HepG2 (cell line): ENCODE results near the gene HPS6. TPM values are rescaled to one million over a fixed set of nuclear protein-coding genes. Genes with fewer than 3 reads are reported as not detected.
A peak's percentile ranks its signal among the peaks of the same experiment; 100 is the strongest.

Experiments
- ATAC-seq: fragments of 200-7000 bp; cut with Tn5 transposase; 3 replicates; pipeline ENCODE4 v1.9.1; 2020; ENCODE audit warnings: mild to moderate bottlenecking, moderate library complexity
- BruUV-seq: library from RNA; stranded (reverse); fragments of 400-500 nt; replicated peaks from 2 replicates; lab custom pipeline; 2021; lab: Mats Ljungman, UMichigan
- CTCF ChIA-PET: fragments of 300-600 bp; formaldehyde crosslinking; extraction: SDS; loops from one replicate; lab custom pipeline; 2021; ENCODE audit warnings: low total read pairs, inconsistent platforms, low intra/inter-chr PET ratio; lab: Yijun Ruan, JAX
- POLR2A ChIA-PET: fragments of 350-600 bp; sonication (Branson Sonifier 250); formaldehyde crosslinking; loops from one replicate; lab custom pipeline; 2020; ENCODE audit warnings: antibody characterized with exemption, inconsistent platforms; lab: Yijun Ruan, JAX
- DNase-seq: peaks from one replicate; pipeline ENCODE4 v3.0.0-alpha.2; 2015; ENCODE audit warnings: low spot score
- FAIRE-seq: peaks from 3 replicates; lab custom pipeline; 2011; peaks lifted over from hg19 to GRCh38; lab: Jason Lieb, UNC
- H2AFZ ChIP-seq: one replicate; pipeline ENCODE4 v1.6.1; 2011; ENCODE audit warnings: low read length, inconsistent platforms
- H3K27ac ChIP-seq: fragments of 300-600 bp; 3 replicates; pipeline ENCODE4 v1.8.0; 2011; ENCODE audit warnings: mixed run types, mild to moderate bottlenecking, mixed read lengths, low read length, inconsistent platforms; ENCODE audit not compliant: insufficient read depth; ENCODE audit errors: extremely low read length
- H3K27me3 ChIP-seq, 2 experiments: fragments of 200-600 bp in 1 of 2; 2 replicates in 1 of 2; 3 replicates in 1 of 2; pipeline versions ENCODE4 v1.6.0 to v1.8.0; 2011; ENCODE audit warnings: low read length in 2 of 2, mild to moderate bottlenecking in 2 of 2, moderate library complexity in 2 of 2, inconsistent platforms in 1 of 2; ENCODE audit not compliant: insufficient read depth in 2 of 2, control insufficient read depth in 1 of 2
- H3K36me3 ChIP-seq, 2 experiments: fragments of 200-600 bp in 1 of 2; replicated peaks in 1 of 2; 2 replicates in 1 of 2; 3 replicates in 1 of 2; pipeline versions ENCODE4 v1.5.1 to v1.8.0; 2011; ENCODE audit warnings: low read length in 2 of 2, inconsistent platforms in 1 of 2; ENCODE audit not compliant: insufficient read depth in 2 of 2, control insufficient read depth in 1 of 2
- H3K4me1 ChIP-seq: 2 replicates; pipeline ENCODE4 v1.5.1; 2012; ENCODE audit warnings: low read length, inconsistent platforms; ENCODE audit not compliant: insufficient read depth
- H3K4me2 ChIP-seq: 2 replicates; pipeline ENCODE4 v1.6.0; 2011; ENCODE audit warnings: low read depth, low read length, inconsistent platforms
- H3K4me3 ChIP-seq, 3 experiments: fragments of 200-600 bp in 1 of 3; sonication (generic), shearing (Covaris generic) in 1 of 3; replicated peaks in 1 of 3; 2 replicates each; pipeline ENCODE4 v1.5.1; 2011 to 2016; ENCODE audit warnings: low read length in 3 of 3, inconsistent platforms in 2 of 3, low read depth in 2 of 3, mild to moderate bottlenecking in 2 of 3, control low read depth in 1 of 3, mixed read lengths in 1 of 3; ENCODE audit not compliant: insufficient read depth in 1 of 3
- H3K79me2 ChIP-seq: one replicate; pipeline ENCODE4 v1.6.1; 2011; ENCODE audit warnings: low read length, inconsistent platforms; ENCODE audit not compliant: insufficient read depth
- H3K9ac ChIP-seq: 2 replicates; pipeline ENCODE4 v1.6.0; 2011; ENCODE audit warnings: mild to moderate bottlenecking, low read depth, low read length, inconsistent platforms; ENCODE audit not compliant: insufficient read depth
- H3K9me3 ChIP-seq: 2 replicates; pipeline ENCODE4 v1.5.1; 2012; ENCODE audit warnings: mild to moderate bottlenecking, low read length
- H4K20me1 ChIP-seq: 2 replicates; pipeline ENCODE4 v1.6.0; 2011; ENCODE audit warnings: inconsistent platforms, mild to moderate bottlenecking, low read length, moderate library complexity; ENCODE audit not compliant: insufficient read depth
- MZF1 ChIP-seq: sonication (generic); formaldehyde crosslinking; IDR thresholded peaks from 2 replicates; pipeline ENCODE4 v1.8.1; 2023; ENCODE audit warnings: mild to moderate bottlenecking, missing genetic modification reagents, borderline replicate concordance
- PAX8 ChIP-seq: sonication (generic); formaldehyde crosslinking; IDR thresholded peaks from 2 replicates; pipeline ENCODE4 v1.8.0; 2022; ENCODE audit warnings: mild to moderate bottlenecking, missing genetic modification reagents, borderline replicate concordance
- TEAD3 ChIP-seq: optimal IDR thresholded peaks from 2 replicates; pipeline ENCODE3; 2016; ENCODE audit warnings: borderline replicate concordance
- TRIM22 ChIP-seq: fragments of 450-650 bp; IDR thresholded peaks from 2 replicates; pipeline ENCODE4 v1.6.1; 2017
- ZNF30 ChIP-seq: sonication (generic); formaldehyde crosslinking; IDR thresholded peaks from 2 replicates; pipeline ENCODE4 v1.5.0; 2020; ENCODE audit warnings: mild to moderate bottlenecking, missing genetic modification reagents
- ZNF337 ChIP-seq: sonication (generic); formaldehyde crosslinking; IDR thresholded peaks from 2 replicates; pipeline ENCODE4 v1.5.1; 2020; ENCODE audit warnings: missing genetic modification reagents, low read depth, mild to moderate bottlenecking, borderline replicate concordance
- ZSCAN31 ChIP-seq: sonication (generic); formaldehyde crosslinking; IDR thresholded peaks from 2 replicates; pipeline ENCODE4 v1.5.0; 2020; ENCODE audit warnings: low read depth, mild to moderate bottlenecking, missing genetic modification reagents
- WGBS: methylation state at CpG from one replicate; pipeline ENCODE4 v1.1.6; 2017; ENCODE audit warnings: low lambda C conversion rate; 5-methylcytosine and 5-hydroxymethylcytosine counted together
- in situ Hi-C: cut with HindIII; loops from 2 replicates; pipeline ENCODE4 v1.10.0; 2017; ENCODE audit warnings: low pct_unique_long_range_greater_than_20kb; ENCODE audit not compliant: extremely low pct_ligation_motif_present
- intact Hi-C: fragments of 100-400 bp; cut with micrococcal nuclease; formaldehyde crosslinking; loops from one replicate; pipeline ENCODE4 v1.10.0; 2022; ENCODE audit not compliant: unreplicated experiment
- polyA plus RNA-seq, 8 experiments: library from polyadenylated mRNA; depleted of rRNA in 3 of 8; stranded (reverse) in 7 of 8; unstranded in 1 of 8; fragments of >200 nt; fragmentation: Illumina TruSeq in 4 of 8; extraction: Trizol in 4 of 8; gene quantifications; 2 replicates each; pipeline versions ENCODE4 v1.2.1 to v1.2.3, GENCODE V29; 2011 to 2016; ENCODE audit warnings: low read depth in 4 of 8, missing spikeins in 1 of 8, mixed read lengths in 1 of 8; ENCODE audit not compliant: insufficient read depth in 1 of 8
- total RNA-seq, 5 experiments: library from RNA; depleted of rRNA; stranded (reverse); fragments of >200 nt; fragmentation: Illumina TruSeq; extraction: Trizol; gene quantifications; 2 replicates each; pipeline ENCODE4 v1.2.3, GENCODE V29; 2016; ENCODE audit warnings: low read depth in 1 of 5
- TF ChIP-seq, protein P1 (sequence below): IDR thresholded peaks from 2 replicates; pipeline ENCODE4 v1.6.1; 2016; ENCODE audit warnings: low read depth
- TF ChIP-seq, protein P2 (sequence below), 2 experiments: IDR thresholded peaks; 2 replicates each; pipeline ENCODE4 v1.6.1; 2011 to 2012; ENCODE audit warnings: low read length in 2 of 2, borderline replicate concordance in 1 of 2, low read depth in 1 of 2, mild to moderate bottlenecking in 1 of 2, moderate library complexity in 1 of 2
- TF ChIP-seq, protein P3 (sequence below): sonication (generic); formaldehyde crosslinking; IDR thresholded peaks from 2 replicates; pipeline ENCODE4 v1.5.1; 2020; ENCODE audit warnings: mild to moderate bottlenecking, missing genetic modification reagents, moderate library complexity

Gene HPS6
- total and polyA plus RNA-seq, 2 of the 13 experiments (the other 11 are each of a cell fraction or from before 2014, with no cell fraction given), result 2.9 to 14.9 TPM

GRCh38 chr10:102038410-102038809, 26.7 kb upstream of the HPS6 start (continued):
- TF ChIP-seq TRIM22, result no peak
- no peak for TF ChIP-seq PAX8 (CRISPR knock-in tag)
- TF ChIP-seq ZNF30 (CRISPR knock-in tag), result no peak
- TF ChIP-seq, protein P1, sequence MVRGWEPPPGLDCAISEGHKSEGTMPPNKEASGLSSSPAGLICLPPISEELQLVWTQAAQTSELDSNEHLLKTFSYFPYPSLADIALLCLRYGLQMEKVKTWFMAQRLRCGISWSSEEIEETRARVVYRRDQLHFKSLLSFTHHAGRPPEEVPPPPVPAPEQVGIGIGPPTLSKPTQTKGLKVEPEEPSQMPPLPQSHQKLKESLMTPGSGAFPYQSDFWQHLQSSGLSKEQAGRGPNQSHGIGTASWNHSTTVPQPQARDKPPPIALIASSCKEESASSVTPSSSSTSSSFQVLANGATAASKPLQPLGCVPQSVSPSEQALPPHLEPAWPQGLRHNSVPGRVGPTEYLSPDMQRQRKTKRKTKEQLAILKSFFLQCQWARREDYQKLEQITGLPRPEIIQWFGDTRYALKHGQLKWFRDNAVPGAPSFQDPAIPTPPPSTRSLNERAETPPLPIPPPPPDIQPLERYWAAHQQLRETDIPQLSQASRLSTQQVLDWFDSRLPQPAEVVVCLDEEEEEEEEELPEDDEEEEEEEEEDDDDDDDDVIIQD (CRISPR knock-in tag), result no peak
- no peak for TF ChIP-seq ZSCAN31 (CRISPR knock-in tag)
- no peak for TF ChIP-seq TEAD3 (CRISPR knock-in tag)

DNA sequence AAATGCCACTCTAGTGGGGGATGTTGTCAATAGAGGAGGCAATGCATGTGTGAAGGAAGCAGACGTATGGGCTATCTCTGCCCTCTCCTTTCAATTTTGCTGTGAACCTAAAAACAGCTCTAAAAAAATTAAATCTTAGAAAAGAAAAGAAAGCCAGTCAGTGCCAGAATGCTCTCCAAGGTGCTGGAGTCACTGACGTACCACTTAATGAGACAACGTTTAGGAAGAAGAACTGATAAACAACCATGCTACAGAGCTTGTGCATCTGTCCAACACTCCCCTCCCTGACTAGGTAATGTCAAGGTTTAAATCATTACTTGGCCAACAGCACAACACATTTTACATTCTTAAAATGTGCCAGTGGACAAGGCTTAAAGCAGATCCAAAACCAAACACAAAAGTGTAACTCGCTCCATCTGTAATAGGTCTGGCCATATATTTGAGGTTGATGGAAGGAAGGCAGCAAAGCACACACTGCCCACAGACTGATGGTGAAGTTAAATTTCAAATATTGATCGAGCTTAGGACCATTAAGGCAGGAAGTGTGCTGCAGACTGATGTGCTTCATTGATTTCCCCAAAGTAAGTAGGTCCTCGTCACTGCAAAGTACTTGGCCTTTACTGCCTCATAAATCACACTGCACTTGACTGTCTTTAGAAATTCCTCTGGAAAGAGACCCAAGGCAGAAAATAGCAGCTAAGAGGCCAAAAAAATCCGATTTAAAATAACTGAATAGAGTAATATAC, 24.7 kb upstream of the HPS6 start:
- FAIRE-seq (no peak), ATAC-seq (no peak)
- peaks cover 0 to 24% of the 10 kb centered on the region in 2 experiments; a peak in 3 of 5 replicates for H3K36me3 ChIP-seq
- intact Hi-C loops, result no loop called here
- H3K4me3 ChIP-seq, result no peak overlapping the region
- no peak overlapping the region for H3K9ac ChIP-seq
- no peaks in the 10 kb centered on the region for H3K9me3 ChIP-seq
- H3K79me2 ChIP-seq, result peaks cover 37% of the 10 kb centered on the region
- no peaks in the 10 kb centered on the region for H3K27me3 ChIP-seq
- no peak overlapping the region for H3K4me2 ChIP-seq
- in situ Hi-C loops, result no loop called here
- TF ChIP-seq, protein P2, sequence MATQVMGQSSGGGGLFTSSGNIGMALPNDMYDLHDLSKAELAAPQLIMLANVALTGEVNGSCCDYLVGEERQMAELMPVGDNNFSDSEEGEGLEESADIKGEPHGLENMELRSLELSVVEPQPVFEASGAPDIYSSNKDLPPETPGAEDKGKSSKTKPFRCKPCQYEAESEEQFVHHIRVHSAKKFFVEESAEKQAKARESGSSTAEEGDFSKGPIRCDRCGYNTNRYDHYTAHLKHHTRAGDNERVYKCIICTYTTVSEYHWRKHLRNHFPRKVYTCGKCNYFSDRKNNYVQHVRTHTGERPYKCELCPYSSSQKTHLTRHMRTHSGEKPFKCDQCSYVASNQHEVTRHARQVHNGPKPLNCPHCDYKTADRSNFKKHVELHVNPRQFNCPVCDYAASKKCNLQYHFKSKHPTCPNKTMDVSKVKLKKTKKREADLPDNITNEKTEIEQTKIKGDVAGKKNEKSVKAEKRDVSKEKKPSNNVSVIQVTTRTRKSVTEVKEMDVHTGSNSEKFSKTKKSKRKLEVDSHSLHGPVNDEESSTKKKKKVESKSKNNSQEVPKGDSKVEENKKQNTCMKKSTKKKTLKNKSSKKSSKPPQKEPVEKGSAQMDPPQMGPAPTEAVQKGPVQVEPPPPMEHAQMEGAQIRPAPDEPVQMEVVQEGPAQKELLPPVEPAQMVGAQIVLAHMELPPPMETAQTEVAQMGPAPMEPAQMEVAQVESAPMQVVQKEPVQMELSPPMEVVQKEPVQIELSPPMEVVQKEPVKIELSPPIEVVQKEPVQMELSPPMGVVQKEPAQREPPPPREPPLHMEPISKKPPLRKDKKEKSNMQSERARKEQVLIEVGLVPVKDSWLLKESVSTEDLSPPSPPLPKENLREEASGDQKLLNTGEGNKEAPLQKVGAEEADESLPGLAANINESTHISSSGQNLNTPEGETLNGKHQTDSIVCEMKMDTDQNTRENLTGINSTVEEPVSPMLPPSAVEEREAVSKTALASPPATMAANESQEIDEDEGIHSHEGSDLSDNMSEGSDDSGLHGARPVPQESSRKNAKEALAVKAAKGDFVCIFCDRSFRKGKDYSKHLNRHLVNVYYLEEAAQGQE (IDR thresholded peaks at IDR 0.05; ENCODE audit: borderline replicate concordance in 1 of 2, low read depth in 1 of 2, low read length in 2 of 2), result peak in 1 of 2 experiments; percentile 85
- TF ChIP-seq ZNF337 (no peak), MZF1 (CRISPR knock-in tag) (no peak)
- TF ChIP-seq, protein P3, sequence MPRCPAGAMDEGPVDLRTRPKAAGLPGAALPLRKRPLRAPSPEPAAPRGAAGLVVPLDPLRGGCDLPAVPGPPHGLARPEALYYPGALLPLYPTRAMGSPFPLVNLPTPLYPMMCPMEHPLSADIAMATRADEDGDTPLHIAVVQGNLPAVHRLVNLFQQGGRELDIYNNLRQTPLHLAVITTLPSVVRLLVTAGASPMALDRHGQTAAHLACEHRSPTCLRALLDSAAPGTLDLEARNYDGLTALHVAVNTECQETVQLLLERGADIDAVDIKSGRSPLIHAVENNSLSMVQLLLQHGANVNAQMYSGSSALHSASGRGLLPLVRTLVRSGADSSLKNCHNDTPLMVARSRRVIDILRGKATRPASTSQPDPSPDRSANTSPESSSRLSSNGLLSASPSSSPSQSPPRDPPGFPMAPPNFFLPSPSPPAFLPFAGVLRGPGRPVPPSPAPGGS (CRISPR knock-in tag), result no peak
- TF ChIP-seq, all 625 proteins: peak for 1
- Histone ChIP-seq H3K27ac (no peak overlapping the region), H3K4me1 (peaks cover 6% of the 10 kb centered on the region; the same call in 1 of the 2 replicates), H4K20me1 (peaks cover 4% of the 10 kb centered on the region; the same call in 1 of the 2 replicates), H2AFZ (no peak overlapping the region)
- no TSS peak for BruUV-seq
- WGBS, result 92% methylated on average over 7 of the region's 7 CpGs
- ChIA-PET POLR2A (interaction anchor here (0.6 kb wide), 1 partner anchor 83 kb away, joined by 3 read pairs; no protein-coding TSS in a partner anchor), CTCF (no interaction called here)
- no peak for DNase-seq
